ENCODE results near the gene IFT25.

IFT25 gene

GRCh38 chr1:53956308-53957168 is 11.0 kb upstream of the IFT25 start:
- Histone ChIP-seq H3K9ac (ENCODE audit: low read depth, low read length) (peak overlapping the region; percentile 22; the same call in 1 of the 2 replicates), H3K36me3 (ENCODE audit: insufficient read depth, low read length) (peaks cover 82% of the 10 kb centered on the region), H3K4me3 (ENCODE audit: low read length) (no peak overlapping the region), H3K4me1 (ENCODE audit: insufficient read depth, low read length) (peaks cover 20% of the 10 kb centered on the region), H3K9me3 (ENCODE audit: insufficient read depth, low read depth, low read length) (no peaks in the 10 kb centered on the region), H3K27me3 (ENCODE audit: insufficient read depth, low read length) (no peaks in the 10 kb centered on the region), H3K27ac (ENCODE audit: low read depth, low read length) (peak overlapping the region; percentile 29; the same call in 1 of the 2 replicates)
- 80% methylated on average over 3 of the region's 3 CpGs for WGBS

GRCh38 chr1:53954128-53954527 is 8.6 kb upstream of the IFT25 start:
- H3K27ac ChIP-seq (ENCODE audit: low read depth, low read length) = no peak overlapping the region
- no peak overlapping the region for H3K4me3 ChIP-seq (ENCODE audit: low read length)
- no peak overlapping the region for H3K9ac ChIP-seq (ENCODE audit: low read depth, low read length)
- no peaks in the 10 kb centered on the region for H3K9me3 ChIP-seq (ENCODE audit: insufficient read depth, low read depth, low read length)
- WGBS = no CpG with 5 or more reads among the region's 2 CpGs
- no peaks in the 10 kb centered on the region for H3K27me3 ChIP-seq (ENCODE audit: insufficient read depth, low read length)
- H3K4me1 ChIP-seq (ENCODE audit: insufficient read depth, low read length) = peaks cover 33% of the 10 kb centered on the region
- peaks cover 60% of the 10 kb centered on the region for H3K36me3 ChIP-seq (ENCODE audit: insufficient read depth, low read length)

GRCh38 chr1:53951697-53952096 is 6.2 kb upstream of the IFT25 start:
- Histone ChIP-seq H3K9me3 (ENCODE audit: insufficient read depth, low read depth, low read length) (no peaks in the 10 kb centered on the region), H3K4me1 (ENCODE audit: insufficient read depth, low read length) (peaks cover 23% of the 10 kb centered on the region), H3K36me3 (ENCODE audit: insufficient read depth, low read length) (peaks cover 45% of the 10 kb centered on the region), H3K27ac (ENCODE audit: low read depth, low read length) (no peak overlapping the region), H3K4me3 (ENCODE audit: low read length) (no peak overlapping the region), H3K27me3 (ENCODE audit: insufficient read depth, low read length) (no peaks in the 10 kb centered on the region), H3K9ac (ENCODE audit: low read depth, low read length) (no peak overlapping the region)
- WGBS = 92% methylated on average over 5 of the region's 5 CpGs

- peaks cover 23% of the 10 kb centered on the region for H3K4me1 ChIP-seq (ENCODE audit: insufficient read depth, low read length)
- no peaks in the 10 kb centered on the region for H3K9me3 ChIP-seq (ENCODE audit: insufficient read depth, low read depth, low read length)
- H3K27ac ChIP-seq (ENCODE audit: low read depth, low read length) = no peak overlapping the region
- H3K27me3 ChIP-seq (ENCODE audit: insufficient read depth, low read length) = no peaks in the 10 kb centered on the region
- peaks cover 28% of the 10 kb centered on the region for H3K36me3 ChIP-seq (ENCODE audit: insufficient read depth, low read length)
- WGBS = 90% methylated on average over 4 of the region's 4 CpGs
- H3K4me3 ChIP-seq (ENCODE audit: low read length) = no peak overlapping the region
- no peak overlapping the region for H3K9ac ChIP-seq (ENCODE audit: low read depth, low read length)
These were observed 3.8 kb upstream of the IFT25 start for GRCh38 chr1:53949023-53949990.

DNA sequence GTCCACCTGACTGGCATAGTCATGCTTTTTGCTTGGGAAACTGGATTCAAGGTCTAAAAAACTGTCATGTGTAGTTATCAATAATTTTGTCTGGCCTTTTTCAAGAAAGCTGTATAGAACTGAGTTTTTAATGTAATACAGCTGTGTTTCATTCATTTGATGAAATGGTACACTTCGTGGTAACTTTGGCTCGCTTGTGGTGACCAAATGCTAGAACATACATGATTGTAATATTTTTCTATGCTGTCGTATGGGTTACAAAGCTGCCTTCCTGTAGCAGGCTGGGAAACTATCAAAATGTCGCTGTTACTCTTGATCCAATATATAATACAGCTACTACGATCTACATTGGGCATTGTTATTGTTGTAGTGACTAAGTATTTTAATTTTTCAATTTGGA is 2.8 kb upstream of the IFT25 start:
- WGBS = 97% methylated on average over 5 of the region's 5 CpGs

GRCh38 chr1:53947172-53947907 is 1.8 kb upstream of the IFT25 start:
- H3K4me1 ChIP-seq (ENCODE audit: insufficient read depth, low read length) = peaks cover 28% of the 10 kb centered on the region
- 41% methylated on average over 5 of the region's 6 CpGs for WGBS
- H3K9me3 ChIP-seq (ENCODE audit: insufficient read depth, low read depth, low read length) = no peaks in the 10 kb centered on the region
- H3K27ac ChIP-seq (ENCODE audit: low read depth, low read length) = no peak overlapping the region
- peaks cover 12% of the 10 kb centered on the region for H3K36me3 ChIP-seq (ENCODE audit: insufficient read depth, low read length)
- H3K27me3 ChIP-seq (ENCODE audit: insufficient read depth, low read length) = no peaks in the 10 kb centered on the region
- H3K4me3 ChIP-seq (ENCODE audit: low read length) = peak overlapping the region; percentile 79
- peak overlapping the region; percentile 61 for H3K9ac ChIP-seq (ENCODE audit: low read depth, low read length)

More for the DNA sequence above, 2.8 kb upstream of the IFT25 start:
- no peak overlapping the region for H3K9ac ChIP-seq (ENCODE audit: low read depth, low read length)
- H3K27ac ChIP-seq (ENCODE audit: low read depth, low read length) = no peak overlapping the region
- H3K4me3 ChIP-seq (ENCODE audit: low read length) = no peak overlapping the region
- peaks cover 23% of the 10 kb centered on the region for H3K4me1 ChIP-seq (ENCODE audit: insufficient read depth, low read length)
- peaks cover 22% of the 10 kb centered on the region for H3K36me3 ChIP-seq (ENCODE audit: insufficient read depth, low read length)
- H3K9me3 ChIP-seq (ENCODE audit: insufficient read depth, low read depth, low read length) = no peaks in the 10 kb centered on the region
- H3K27me3 ChIP-seq (ENCODE audit: insufficient read depth, low read length) = no peaks in the 10 kb centered on the region

DNA sequence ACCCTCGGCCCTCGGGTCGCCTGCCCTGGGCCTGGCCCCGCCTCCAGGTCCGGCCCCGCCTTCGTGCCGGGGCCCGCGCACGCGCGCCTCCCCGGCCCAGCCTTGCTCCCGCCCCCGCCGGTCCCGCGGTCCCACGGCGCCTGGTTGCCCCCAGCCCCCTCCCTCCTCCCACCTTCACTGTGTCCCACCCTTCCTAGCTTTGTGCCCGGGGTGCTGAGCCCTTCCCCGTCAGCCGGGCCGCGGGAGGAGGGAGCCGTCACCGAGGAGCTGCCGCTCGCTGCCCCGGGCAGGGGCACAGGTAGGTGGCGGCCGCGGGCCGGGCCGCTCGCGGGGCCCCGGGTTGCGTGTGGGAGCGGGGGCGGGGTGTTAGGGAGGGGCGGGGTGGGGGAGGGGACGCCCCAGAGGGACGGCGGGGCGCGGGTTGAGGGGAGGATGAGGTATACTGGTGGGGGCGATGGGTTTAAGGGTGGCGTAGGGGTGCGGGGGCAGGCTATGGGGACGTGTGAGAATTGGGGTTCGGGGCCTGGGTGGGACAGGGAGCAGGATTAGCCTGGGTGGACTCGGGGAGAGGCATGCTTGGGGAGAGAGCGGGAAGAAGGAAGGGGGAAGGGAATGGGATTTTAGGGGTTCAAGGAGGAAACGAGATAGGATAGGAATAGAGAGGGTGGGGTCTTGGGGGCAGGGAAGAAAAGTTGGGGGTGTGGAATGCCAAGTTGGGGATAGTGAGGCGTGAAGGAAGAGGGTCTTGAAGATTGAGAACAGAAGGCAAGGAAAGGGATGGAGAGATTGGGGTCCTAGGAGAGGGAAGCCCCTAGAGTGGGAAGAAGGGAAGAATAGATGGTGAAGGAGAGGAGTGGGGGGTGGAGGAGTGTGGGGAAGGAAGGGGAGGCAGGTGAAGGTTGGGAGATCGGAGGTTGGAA is 1.0 kb upstream of the IFT25 start, which contains the start of gene LRRC42:
Gene LRRC42, plus strand, starts transcription at position 99 of the 920 bp plus-strand sequence. CDS start 5,650 bp downstream, outside the sequence.
- peak within 1 kb of the TSS; percentile 90 for H3K4me3 ChIP-seq (ENCODE audit: low read length)
- no peaks in the 10 kb centered on the region for H3K27me3 ChIP-seq (ENCODE audit: insufficient read depth, low read length)
- peaks cover 5% of the 10 kb centered on the region; the same call in 1 of the 2 replicates for H3K36me3 ChIP-seq (ENCODE audit: insufficient read depth, low read length)
- peaks cover 34% of the 10 kb centered on the region for H3K4me1 ChIP-seq (ENCODE audit: insufficient read depth, low read length)
- H3K27ac ChIP-seq (ENCODE audit: low read depth, low read length) = peak within 1 kb of the TSS; percentile 83; the same call in 1 of the 2 replicates
- under 1% methylated on average over 58 of the region's 58 CpGs for WGBS
- peak within 1 kb of the TSS; percentile 83 for H3K9ac ChIP-seq (ENCODE audit: low read depth, low read length)
- H3K9me3 ChIP-seq (ENCODE audit: insufficient read depth, low read depth, low read length) = no peaks in the 10 kb centered on the region

DNA sequence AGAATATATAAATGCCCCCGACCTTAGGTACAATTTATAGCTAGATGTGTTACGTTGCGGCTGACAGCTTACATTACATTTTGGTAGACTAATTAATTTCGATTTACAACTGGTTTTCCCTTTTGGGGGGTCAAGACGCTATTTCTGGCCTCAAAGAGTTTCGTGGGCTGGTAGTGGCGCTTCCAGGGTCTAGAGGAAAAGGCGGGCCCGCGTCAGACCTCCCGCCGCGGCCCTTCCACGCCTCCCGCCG is 391 bp downstream of the IFT25 start:
- H3K4me1 ChIP-seq (ENCODE audit: insufficient read depth, low read length) = peaks cover 24% of the 10 kb centered on the region
- H3K4me3 ChIP-seq (ENCODE audit: low read length) = peak overlapping the region; percentile 90
- no peaks in the 10 kb centered on the region for H3K9me3 ChIP-seq (ENCODE audit: insufficient read depth, low read depth, low read length)
- peak overlapping the region; percentile 58; the same call in 1 of the 2 replicates for H3K27ac ChIP-seq (ENCODE audit: low read depth, low read length)
- 2% methylated on average over 16 of the region's 16 CpGs for WGBS
- H3K36me3 ChIP-seq (ENCODE audit: insufficient read depth, low read length) = peaks cover 5% of the 10 kb centered on the region; the same call in 1 of the 2 replicates
- peak overlapping the region; percentile 71 for H3K9ac ChIP-seq (ENCODE audit: low read depth, low read length)
- no peaks in the 10 kb centered on the region for H3K27me3 ChIP-seq (ENCODE audit: insufficient read depth, low read length)

DNA sequence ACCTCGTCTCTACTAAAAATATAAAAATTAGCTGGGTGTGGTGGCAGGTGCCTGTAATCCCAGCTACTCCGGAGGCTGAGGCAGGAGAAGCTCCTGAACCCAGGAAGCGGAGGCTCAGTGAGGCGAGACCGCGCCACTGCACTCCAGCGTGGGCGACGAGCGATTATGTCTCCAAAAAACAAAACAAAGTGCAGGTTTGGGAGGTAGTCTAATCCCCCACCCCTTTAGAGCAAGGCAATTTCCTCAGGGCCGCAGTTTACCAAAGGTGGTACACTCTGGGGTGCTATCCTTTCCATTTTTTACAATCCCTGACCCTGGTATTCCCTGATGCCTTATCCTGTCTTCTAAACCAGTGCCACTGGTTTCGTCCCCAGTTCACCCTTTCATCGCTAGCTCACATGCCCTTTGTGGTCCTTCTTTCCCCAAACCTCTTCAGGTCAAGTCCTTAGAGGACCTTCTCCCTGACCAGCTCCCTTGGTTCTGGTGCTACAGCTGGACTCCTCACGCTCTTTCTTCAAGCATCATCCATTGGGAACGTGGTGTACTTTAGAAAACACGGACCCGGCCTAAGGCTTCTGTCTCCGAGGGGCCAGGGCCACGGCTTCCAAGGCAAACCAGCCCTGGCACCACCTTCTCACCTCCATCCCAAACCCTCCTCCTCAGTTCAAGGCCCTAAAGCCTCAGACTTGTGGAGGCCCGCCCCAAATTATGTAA is 873 bp downstream of the IFT25 start:
- no peaks in the 10 kb centered on the region for H3K27me3 ChIP-seq (ENCODE audit: insufficient read depth, low read length)
- peaks cover 5% of the 10 kb centered on the region; the same call in 1 of the 2 replicates for H3K36me3 ChIP-seq (ENCODE audit: insufficient read depth, low read length)
- WGBS = 81% methylated on average over 20 of the region's 20 CpGs
- H3K4me3 ChIP-seq (ENCODE audit: low read length) = peak overlapping the region; percentile 90
- peaks cover 20% of the 10 kb centered on the region for H3K4me1 ChIP-seq (ENCODE audit: insufficient read depth, low read length)
- H3K27ac ChIP-seq (ENCODE audit: low read depth, low read length) = no peak overlapping the region
- no peaks in the 10 kb centered on the region for H3K9me3 ChIP-seq (ENCODE audit: insufficient read depth, low read depth, low read length)
- H3K9ac ChIP-seq (ENCODE audit: low read depth, low read length) = peak overlapping the region; percentile 71
